Measurements from ENCODE around the gene NBPF6.
A peak's percentile ranks its signal among the peaks of the same experiment; 100 is the strongest.
"Not testable (repeated sequence)": the region's sequence is repeated elsewhere in the genome, so short reads cannot be mapped to it uniquely, and the experiment has no call there.

NBPF6 gene

DNA sequence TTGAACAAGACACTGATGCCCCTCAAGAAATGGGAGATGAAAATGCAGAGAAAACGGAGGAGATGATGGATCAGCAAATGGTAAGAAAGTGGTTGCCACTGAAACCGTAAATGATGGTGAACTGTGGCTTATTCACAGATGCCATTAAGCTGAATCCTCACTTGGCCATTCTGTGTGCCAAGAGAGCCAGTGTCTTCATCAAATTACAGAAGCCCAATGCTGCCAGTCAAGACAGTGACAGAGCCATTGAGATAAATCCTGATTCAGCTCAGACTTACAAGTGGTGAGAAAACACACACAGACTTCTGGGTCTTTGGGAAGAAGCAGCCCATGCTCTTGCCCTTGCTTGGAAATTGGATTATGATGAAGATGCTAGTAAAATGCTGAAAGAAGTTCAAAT is 52.5 kb downstream of the NBPF6 start:
- DNase-seq, result no peak

DNA sequence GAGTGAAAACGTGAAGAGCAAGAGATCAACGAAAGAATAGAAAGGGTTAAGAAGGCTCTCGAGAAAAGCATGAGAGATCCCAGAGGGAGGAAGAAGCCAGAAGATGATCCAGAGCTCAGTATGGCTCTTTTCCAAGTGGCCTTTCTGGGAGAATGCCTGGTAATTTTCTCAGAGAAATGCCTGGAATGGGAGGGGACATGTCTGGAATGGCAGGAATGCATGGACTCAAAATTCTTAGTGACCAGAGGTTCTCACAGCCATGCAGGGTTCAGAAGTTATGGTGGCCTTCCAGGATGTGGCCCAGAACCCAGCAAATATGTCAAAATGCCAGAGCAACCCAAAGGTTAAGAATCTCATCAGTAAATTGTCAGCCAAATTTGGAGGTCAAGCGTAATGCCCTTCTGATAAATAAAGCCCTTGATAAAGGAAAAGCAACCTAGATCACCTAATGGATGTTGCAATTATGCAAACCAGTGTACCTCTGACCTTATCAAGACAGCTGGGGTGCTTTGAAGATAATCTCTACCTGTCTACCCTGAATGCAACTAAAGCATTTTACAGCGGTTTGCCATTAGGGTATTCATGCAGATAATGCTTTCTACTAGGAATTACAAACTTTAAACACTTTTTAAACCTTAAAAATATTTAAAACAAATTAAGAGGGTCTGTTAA is 53.1 kb downstream of the NBPF6 start:
- DNase-seq, result no peak

DNA sequence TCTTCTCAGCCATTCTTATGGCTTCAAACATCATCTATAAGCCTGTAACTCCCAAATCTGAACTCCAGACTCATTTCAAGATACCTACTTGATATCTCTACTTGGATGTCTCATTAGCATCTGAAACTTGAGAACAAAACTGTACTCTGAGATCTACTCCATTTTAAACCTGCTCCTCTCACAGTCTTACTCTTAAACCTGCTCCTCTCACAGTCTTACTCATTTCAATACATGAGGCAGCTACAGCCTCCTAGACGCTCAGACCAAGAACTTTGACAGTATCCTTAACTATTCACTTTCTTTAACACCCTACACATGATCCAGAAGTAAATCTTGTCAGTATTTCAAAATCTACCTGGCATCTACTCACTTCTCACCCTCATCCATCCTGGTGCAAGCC is 54.3 kb downstream of the NBPF6 start:
- no peak for DNase-seq

DNA sequence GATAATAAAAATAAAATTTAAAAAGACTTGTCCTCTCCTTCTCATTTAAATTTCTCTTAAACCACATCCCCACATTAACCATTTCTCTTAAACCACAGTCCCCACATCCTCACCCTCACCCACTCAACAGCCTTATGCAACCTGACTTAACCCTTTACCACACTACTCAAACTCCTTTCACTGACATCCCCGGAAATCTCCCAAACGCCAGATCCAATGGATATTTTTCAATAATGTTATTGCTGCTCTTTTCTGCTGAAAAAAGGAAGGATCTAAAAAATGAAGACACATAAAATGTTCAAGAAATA is 55.6 kb downstream of the NBPF6 start:
- no peak for DNase-seq

DNA sequence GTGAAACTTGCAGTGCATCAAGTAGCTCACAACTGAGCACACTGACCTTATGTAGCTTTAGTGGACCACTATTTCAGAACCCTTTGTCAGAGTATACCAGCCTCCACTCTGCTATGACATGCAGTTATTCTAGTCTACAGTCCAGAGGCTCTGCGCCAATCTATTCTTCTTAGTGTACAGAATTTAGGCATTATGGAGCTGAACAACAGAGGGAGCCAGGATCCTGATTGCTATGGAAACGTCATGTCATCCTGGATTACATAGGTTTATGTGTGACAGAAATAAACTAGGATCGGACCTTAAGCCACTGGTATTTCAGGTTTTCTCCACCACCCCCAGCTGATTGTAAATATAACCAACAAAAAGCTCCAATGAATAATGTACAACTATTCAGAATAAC is 61.6 kb downstream of the NBPF6 start:
- peak in 1 of 2 experiments; percentile 29 for DNase-seq

DNA sequence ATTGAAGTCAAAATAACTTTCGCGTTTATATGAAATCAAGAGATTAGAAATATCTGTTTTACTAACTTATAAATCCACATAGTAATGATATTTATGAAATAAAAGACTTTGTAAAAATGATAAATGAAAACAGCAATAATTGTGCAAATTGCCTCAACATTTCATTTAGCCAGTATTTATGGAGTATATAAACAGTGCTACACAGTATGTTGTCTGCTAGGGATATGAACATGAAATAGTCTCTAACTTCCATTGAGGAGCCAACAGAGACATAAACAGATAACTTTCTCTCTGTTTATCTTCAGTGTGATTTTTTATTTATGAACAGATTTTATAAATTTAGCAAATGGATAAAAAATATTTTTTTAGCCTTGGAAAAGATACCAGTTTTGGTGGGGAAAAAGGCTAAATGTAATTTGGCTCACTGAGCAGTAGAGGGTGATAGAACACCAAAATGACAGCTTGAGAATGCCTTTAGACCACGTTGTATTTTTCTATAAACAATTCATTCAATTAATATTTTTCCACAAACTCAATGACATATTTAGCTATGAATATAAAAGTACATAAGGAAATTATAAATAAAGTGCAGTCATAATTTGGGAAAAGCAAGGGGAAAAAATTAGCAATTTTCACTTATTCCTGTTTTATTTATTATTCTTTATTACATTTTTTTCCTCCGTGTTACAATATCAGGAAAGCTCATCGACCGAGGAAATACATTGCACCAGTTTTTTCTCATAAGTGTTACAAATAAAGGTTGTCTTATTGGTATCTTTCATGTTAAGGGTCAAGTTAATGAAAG is 62.3 kb downstream of the NBPF6 start:
- peak in 1 of 2 experiments; percentile 50 for DNase-seq

DNA sequence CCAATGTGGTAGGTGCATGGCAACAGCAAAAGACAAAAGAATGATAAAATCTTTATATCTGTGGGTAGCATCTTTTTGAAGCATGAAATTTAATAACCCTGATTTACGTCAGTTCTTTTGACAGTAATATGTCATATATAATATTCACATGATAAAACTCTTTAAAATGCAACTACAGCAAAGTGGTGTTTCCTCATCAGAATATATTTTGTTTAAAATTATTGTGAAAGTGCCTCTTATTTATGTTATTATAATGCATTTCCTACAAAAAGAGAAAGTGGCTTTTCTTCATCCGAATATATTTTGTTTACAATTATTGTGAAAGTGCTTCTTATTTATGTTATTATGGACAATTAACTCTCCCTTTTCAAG is 62.9 kb downstream of the NBPF6 start:
- no peak for DNase-seq

DNA sequence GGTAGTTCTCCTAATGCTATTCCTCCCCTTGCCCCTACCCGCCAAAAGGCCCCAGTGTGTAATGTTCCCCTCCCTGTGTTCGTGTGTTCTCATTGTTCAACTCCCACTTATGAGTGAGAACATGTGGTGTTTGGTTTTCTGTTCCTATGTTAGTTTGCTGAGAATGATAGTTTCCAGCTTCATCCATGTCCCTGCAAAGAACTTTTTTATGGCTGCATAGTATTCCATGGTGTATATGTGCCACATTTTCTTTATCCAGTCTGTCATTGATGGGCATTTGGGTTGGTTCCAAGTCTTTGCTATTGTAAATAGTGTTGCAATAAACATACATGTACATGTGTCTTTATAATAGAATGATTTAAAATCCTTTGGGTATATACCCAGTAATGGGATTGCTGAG is 63.8 kb downstream of the NBPF6 start:
- not testable (repeated sequence) for DNase-seq

DNA sequence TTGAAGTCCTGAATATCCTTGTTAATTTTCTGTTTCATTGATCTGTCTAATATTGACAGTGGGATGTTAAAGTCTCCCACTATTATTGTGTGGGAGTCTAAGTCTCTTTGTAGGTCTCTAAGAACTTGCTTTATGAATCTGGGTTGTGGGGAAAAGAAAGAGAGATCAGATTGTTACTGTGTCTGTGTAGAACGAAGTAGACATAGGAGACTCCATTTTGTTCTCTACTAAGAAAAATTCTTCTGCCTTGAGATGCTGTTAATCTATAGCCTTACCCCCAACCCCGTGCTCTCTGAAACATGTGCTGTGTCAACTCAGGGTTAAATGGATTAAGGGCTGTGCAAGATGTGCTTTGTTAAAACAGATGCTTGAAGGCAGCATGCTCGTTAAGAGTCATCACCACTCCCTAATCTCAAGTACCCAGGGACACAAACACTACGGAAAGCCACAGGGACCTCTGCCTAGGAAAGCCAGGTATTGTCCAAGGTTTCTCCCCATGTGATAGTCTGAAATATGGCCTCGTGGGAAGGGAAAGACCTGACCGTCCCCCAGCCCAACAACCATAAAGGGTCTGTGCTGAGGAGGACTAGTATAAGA is 67.3 kb downstream of the NBPF6 start:
- peak; percentile 48 to 76 for DNase-seq

All from NCI-H524 (cell line).